NCI-H446 treated with DMSO at 0.1 percent for 48 hours (cell line): Measurements from ENCODE around the gene SRP68.
"Not testable (repeated sequence)": the region's sequence is repeated elsewhere in the genome, so short reads cannot be mapped to it uniquely, and the experiment has no call there.

ENCODE experiments used
- DNase-seq: peaks from one replicate; lab custom pipeline; 2025; lab: John Stamatoyannopoulos, UW

The SRP68 gene

GRCh38 chr17:76076765-76077583 lies 4.7 kb upstream of the SRP68 start:
- no peak for DNase-seq

GRCh38 chr17:76076146-76076764 lies 3.9 kb upstream of the SRP68 start:
- DNase-seq: no peak

GRCh38 chr17:76075364-76076145 lies 3.2 kb upstream of the SRP68 start:
- DNase-seq: no peak

- DNase-seq: no peak
Observed at GRCh38 chr17:76074390-76075363, 2.4 kb upstream of the SRP68 start, which contains the start of gene GALR2. GALR2 (plus strand) TSS chr17:76074781; CDS start chr17:76074884, 103 bp downstream.

GRCh38 chr17:76071531-76072147 lies 678 bp downstream of the SRP68 start:
- no peak for DNase-seq

GRCh38 chr17:76065775-76066174 lies 6.5 kb downstream of the SRP68 start:
- no peak for DNase-seq

GRCh38 chr17:76063875-76064546 lies 8.3 kb downstream of the SRP68 start:
- DNase-seq: no peak

GRCh38 chr17:76058264-76058663 lies 14.1 kb downstream of the SRP68 start:
- not testable (repeated sequence) for DNase-seq

GRCh38 chr17:76056882-76057281 lies 15.4 kb downstream of the SRP68 start:
- DNase-seq: no peak

GRCh38 chr17:76054112-76054476 lies 18.2 kb downstream of the SRP68 start:
- no peak for DNase-seq

- no peak for DNase-seq
Observed at GRCh38 chr17:76053246-76054111, 18.8 kb downstream of the SRP68 start.

GRCh38 chr17:76051561-76051960 lies 20.8 kb downstream of the SRP68 start:
- DNase-seq: no peak

GRCh38 chr17:76050538-76051467 lies 21.5 kb downstream of the SRP68 start:
- no peak for DNase-seq

- no peak for DNase-seq
Observed at GRCh38 chr17:76049836-76050537, 22.3 kb downstream of the SRP68 start.

GRCh38 chr17:76049239-76049638 lies 23.1 kb downstream of the SRP68 start:
- no peak for DNase-seq

- no peak for DNase-seq
Observed at GRCh38 chr17:76048711-76049110, 23.6 kb downstream of the SRP68 start.

- no peak for DNase-seq
Observed at GRCh38 chr17:76048025-76048605, 24.2 kb downstream of the SRP68 start.
